ENCODE data around the gene CRB1.
A peak's percentile ranks its signal among the peaks of the same experiment; 100 is the strongest.

Gene CRB1

GRCh38 chr1:197464044-197464443 is 196.0 kb downstream of the CRB1 start:
- ATAC-seq (replicated peaks; ENCODE audit: extremely low read depth, poor library complexity, severe bottlenecking) (no peak), DNase-seq (ENCODE audit: low spot score in 2 of 2) (no peak)
- Mint-ChIP-seq H3K4me1 (no peaks in the 10 kb centered on the region), H3K9me3 (no peaks in the 10 kb centered on the region), H3K27ac (ENCODE audit: low read depth) (no peak overlapping the region), H3K27me3 (no peaks in the 10 kb centered on the region), H3K36me3 (ENCODE audit: insufficient read depth) (no peaks in the 10 kb centered on the region), H3K4me3 (no peak overlapping the region)

DNA sequence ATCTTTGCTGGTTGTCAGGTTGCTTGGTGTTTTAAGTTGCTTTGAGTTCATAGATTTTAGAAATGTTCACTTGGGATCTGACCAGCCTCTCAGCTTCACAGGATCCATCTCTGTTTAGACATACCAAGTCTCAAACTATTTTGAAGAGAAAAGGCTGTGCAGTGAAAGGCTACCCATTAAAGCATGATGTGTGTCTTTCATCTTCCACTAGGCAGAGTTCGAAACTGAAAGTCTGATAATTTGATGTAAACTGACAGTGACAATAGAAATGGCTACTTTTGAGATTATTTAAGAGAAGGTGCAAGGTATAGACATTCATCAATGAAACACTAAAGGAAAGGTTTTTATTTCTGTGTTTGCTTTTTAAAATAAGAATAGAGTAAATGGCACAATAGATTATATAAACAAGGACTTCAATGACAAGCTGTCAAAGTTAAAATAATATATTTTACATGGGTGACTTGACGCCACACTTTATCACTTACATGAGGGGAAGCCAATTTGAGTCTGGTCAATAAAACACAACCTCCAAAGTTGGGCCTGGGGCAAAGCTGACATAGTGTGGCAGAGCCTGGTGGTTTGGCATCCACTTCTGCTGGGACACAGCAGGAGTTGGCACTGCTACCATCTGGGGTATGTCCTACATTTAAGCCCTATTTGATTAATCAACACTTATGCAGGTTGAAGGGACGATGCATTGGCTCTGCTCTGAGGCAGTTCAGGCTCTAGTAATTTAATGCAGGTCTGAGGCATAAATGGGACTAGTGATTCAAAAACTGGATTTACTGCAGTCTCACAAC is 197.7 kb downstream of the CRB1 start:
- no peak for ATAC-seq (replicated peaks; ENCODE audit: extremely low read depth, poor library complexity, severe bottlenecking)
- Mint-ChIP-seq H3K27ac (ENCODE audit: low read depth) (no peak overlapping the region), H3K9me3 (no peaks in the 10 kb centered on the region), H3K27me3 (no peaks in the 10 kb centered on the region), H3K36me3 (ENCODE audit: insufficient read depth) (no peaks in the 10 kb centered on the region), H3K4me3 (no peak overlapping the region), H3K4me1 (no peaks in the 10 kb centered on the region)
- DNase-seq (ENCODE audit: low spot score in 2 of 2): no peak

- no peaks in the 10 kb centered on the region for H3K9me3 Mint-ChIP-seq
- H3K4me3 Mint-ChIP-seq: no peak overlapping the region
- no peaks in the 10 kb centered on the region for H3K4me1 Mint-ChIP-seq
- DNase-seq (ENCODE audit: low spot score in 2 of 2): no peak
- no peaks in the 10 kb centered on the region for H3K27me3 Mint-ChIP-seq
- no peak for ATAC-seq (replicated peaks; ENCODE audit: extremely low read depth, poor library complexity, severe bottlenecking)
- H3K27ac Mint-ChIP-seq (ENCODE audit: low read depth): no peak overlapping the region
- no peaks in the 10 kb centered on the region for H3K36me3 Mint-ChIP-seq (ENCODE audit: insufficient read depth)
Observed at GRCh38 chr1:197466813-197467212, 198.8 kb downstream of the CRB1 start.

- DNase-seq (ENCODE audit: low spot score in 2 of 2) (no peak), ATAC-seq (replicated peaks; ENCODE audit: extremely low read depth, poor library complexity, severe bottlenecking) (no peak)
- no peaks in the 10 kb centered on the region for H3K9me3 Mint-ChIP-seq
- H3K27me3 Mint-ChIP-seq: no peaks in the 10 kb centered on the region
- H3K4me3 Mint-ChIP-seq: no peak overlapping the region
- H3K4me1 Mint-ChIP-seq: no peaks in the 10 kb centered on the region
- H3K27ac Mint-ChIP-seq (ENCODE audit: low read depth): no peak overlapping the region
- H3K36me3 Mint-ChIP-seq (ENCODE audit: insufficient read depth): no peaks in the 10 kb centered on the region
Observed at GRCh38 chr1:197467881-197468280, 199.8 kb downstream of the CRB1 start.

- H3K27me3 Mint-ChIP-seq: no peaks in the 10 kb centered on the region
- ATAC-seq (replicated peaks; ENCODE audit: extremely low read depth, poor library complexity, severe bottlenecking) (no peak), DNase-seq (ENCODE audit: low spot score in 2 of 2) (no peak)
- no peaks in the 10 kb centered on the region for H3K4me1 Mint-ChIP-seq
- H3K9me3 Mint-ChIP-seq: no peaks in the 10 kb centered on the region
- no peak overlapping the region for H3K27ac Mint-ChIP-seq (ENCODE audit: low read depth)
- H3K4me3 Mint-ChIP-seq: no peak overlapping the region
- H3K36me3 Mint-ChIP-seq (ENCODE audit: insufficient read depth): no peaks in the 10 kb centered on the region
Observed at GRCh38 chr1:197468543-197469175, 200.6 kb downstream of the CRB1 start.

DNA sequence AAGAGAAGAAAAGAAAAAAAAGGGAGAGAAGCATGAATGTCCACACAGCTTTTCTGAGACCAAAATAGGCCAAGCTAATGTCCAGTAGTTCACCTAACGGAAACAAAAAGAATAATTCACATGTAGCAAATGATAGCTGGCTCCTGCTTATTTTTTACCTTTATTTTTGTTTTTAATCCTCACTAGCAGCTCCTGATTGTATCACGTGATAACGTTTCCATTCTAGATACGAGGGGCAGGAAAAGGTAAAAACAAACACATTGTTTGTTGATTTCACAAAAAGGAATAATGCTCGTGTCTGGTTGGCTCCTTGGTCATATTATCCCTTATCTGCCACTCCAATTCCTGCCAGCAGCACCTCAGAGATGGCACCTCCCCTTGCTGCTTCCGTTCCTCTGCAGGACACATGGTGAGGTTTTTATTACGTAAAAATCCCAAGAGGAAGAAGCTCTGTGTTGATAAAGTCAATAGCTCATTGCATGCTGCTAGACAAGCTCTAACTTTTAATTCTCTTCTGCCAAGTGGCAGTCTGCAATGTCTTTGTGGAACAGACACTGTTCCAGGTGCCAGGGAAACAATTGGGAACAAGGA is 201.7 kb downstream of the CRB1 start:
- Mint-ChIP-seq H3K27ac (ENCODE audit: low read depth) (no peak overlapping the region), H3K27me3 (no peaks in the 10 kb centered on the region), H3K36me3 (ENCODE audit: insufficient read depth) (no peaks in the 10 kb centered on the region), H3K9me3 (no peaks in the 10 kb centered on the region), H3K4me3 (no peak overlapping the region), H3K4me1 (no peaks in the 10 kb centered on the region)
- ATAC-seq (replicated peaks; ENCODE audit: extremely low read depth, poor library complexity, severe bottlenecking) (no peak), DNase-seq (ENCODE audit: low spot score in 2 of 2) (no peak)

DNA sequence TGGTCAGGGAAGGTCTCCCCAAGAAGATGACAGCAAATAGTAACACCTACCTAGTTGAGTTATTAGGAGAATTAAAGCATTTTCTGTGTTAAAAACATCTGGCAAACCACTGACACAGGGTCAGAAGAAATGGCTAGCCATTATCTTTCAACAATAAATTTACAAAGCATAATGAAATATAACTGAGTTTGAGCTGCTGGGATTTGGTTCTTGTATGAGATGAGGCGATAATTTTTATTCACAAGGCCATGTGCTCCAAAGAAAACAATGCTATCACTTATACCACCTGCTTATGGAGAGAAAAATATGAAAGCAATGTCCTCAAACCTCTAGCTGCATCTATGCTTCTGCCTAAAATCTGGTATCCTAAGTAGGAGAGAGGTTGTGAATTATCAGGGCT is 202.3 kb downstream of the CRB1 start:
- Mint-ChIP-seq H3K9me3 (no peaks in the 10 kb centered on the region), H3K4me3 (no peak overlapping the region), H3K36me3 (ENCODE audit: insufficient read depth) (no peaks in the 10 kb centered on the region), H3K27me3 (no peaks in the 10 kb centered on the region), H3K27ac (ENCODE audit: low read depth) (no peak overlapping the region), H3K4me1 (no peaks in the 10 kb centered on the region)
- DNase-seq (ENCODE audit: low spot score in 2 of 2) (no peak), ATAC-seq (replicated peaks; ENCODE audit: extremely low read depth, poor library complexity, severe bottlenecking) (no peak)

GRCh38 chr1:197471248-197471985 is 203.4 kb downstream of the CRB1 start:
- DNase-seq (ENCODE audit: low spot score in 2 of 2): no peak
- H3K4me3 Mint-ChIP-seq: no peak overlapping the region
- no peaks in the 10 kb centered on the region for H3K36me3 Mint-ChIP-seq (ENCODE audit: insufficient read depth)
- H3K27me3 Mint-ChIP-seq: no peaks in the 10 kb centered on the region
- ATAC-seq (replicated peaks; ENCODE audit: extremely low read depth, poor library complexity, severe bottlenecking): no peak
- H3K4me1 Mint-ChIP-seq: no peaks in the 10 kb centered on the region
- no peaks in the 10 kb centered on the region for H3K9me3 Mint-ChIP-seq
- H3K27ac Mint-ChIP-seq (ENCODE audit: low read depth): no peak overlapping the region

DNA sequence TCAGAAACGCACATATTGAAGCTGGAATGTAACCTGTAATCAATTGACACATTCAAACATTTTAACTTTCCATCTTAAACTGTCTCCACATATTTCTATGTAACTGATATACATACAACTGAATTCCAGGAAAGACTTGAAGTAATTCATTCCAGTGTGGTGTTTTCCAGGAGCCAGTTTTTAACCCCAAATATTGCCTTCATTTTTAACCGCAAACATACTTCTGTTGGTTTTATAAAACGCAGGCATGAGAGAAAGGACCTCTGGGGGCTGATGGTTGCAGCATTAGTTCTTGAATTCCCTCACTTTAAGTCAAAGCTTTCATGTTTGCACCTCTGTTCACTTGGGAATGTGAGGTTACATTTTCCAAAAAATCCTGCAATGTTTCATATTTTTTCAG is 204.1 kb downstream of the CRB1 start:
- Mint-ChIP-seq H3K36me3 (ENCODE audit: insufficient read depth) (peaks cover under 1% of the 10 kb centered on the region), H3K4me1 (no peaks in the 10 kb centered on the region), H3K27me3 (no peaks in the 10 kb centered on the region), H3K9me3 (no peaks in the 10 kb centered on the region), H3K4me3 (no peak overlapping the region), H3K27ac (ENCODE audit: low read depth) (no peak overlapping the region)
- no peak for ATAC-seq (replicated peaks; ENCODE audit: extremely low read depth, poor library complexity, severe bottlenecking)
- DNase-seq (ENCODE audit: low spot score in 2 of 2): no peak

- no peak overlapping the region for H3K27ac Mint-ChIP-seq (ENCODE audit: low read depth)
Observed at GRCh38 chr1:197480446-197480845, 212.4 kb downstream of the CRB1 start.

DNA sequence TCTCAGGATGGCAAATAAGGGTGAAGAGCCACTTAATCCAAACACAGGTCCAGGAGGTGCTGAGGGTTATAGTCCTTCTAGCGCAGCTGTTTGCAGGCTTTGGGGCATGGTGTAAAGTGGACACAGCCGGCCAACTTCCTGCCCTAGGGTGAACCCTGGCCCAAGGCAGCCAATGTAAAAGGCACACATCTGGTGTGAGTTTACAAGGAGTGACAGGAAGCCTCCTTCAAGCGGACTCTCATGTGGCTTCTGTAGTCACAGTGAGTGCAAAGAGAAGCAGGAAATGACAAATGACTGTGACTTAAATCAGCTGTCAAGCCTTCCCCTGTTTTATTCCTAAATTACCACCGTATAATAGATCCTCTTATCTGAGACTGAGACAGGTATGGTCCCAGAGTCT is 213.0 kb downstream of the CRB1 start:
- H3K9me3 Mint-ChIP-seq: no peaks in the 10 kb centered on the region
- peak; percentile 56 for ATAC-seq (replicated peaks; ENCODE audit: extremely low read depth, poor library complexity, severe bottlenecking)
- peaks cover 6% of the 10 kb centered on the region for H3K4me1 Mint-ChIP-seq
- H3K27me3 Mint-ChIP-seq: peaks cover 10% of the 10 kb centered on the region
- H3K36me3 Mint-ChIP-seq (ENCODE audit: insufficient read depth): peaks cover 1% of the 10 kb centered on the region
- no peak overlapping the region for H3K27ac Mint-ChIP-seq (ENCODE audit: low read depth)
- no peak for DNase-seq (ENCODE audit: low spot score in 2 of 2)
- H3K4me3 Mint-ChIP-seq: no peak overlapping the region

More at GRCh38 chr1:197480446-197480845, 212.4 kb downstream of the CRB1 start:
- Mint-ChIP-seq H3K4me3 (no peak overlapping the region), H3K36me3 (ENCODE audit: insufficient read depth) (peaks cover 1% of the 10 kb centered on the region), H3K4me1 (peaks cover 6% of the 10 kb centered on the region), H3K27me3 (peaks cover 3% of the 10 kb centered on the region), H3K9me3 (no peaks in the 10 kb centered on the region)
- DNase-seq (ENCODE audit: low spot score in 2 of 2) (no peak), ATAC-seq (replicated peaks; ENCODE audit: extremely low read depth, poor library complexity, severe bottlenecking) (no peak)

GRCh38 chr1:197485790-197486189 is 217.7 kb downstream of the CRB1 start:
- H3K36me3 Mint-ChIP-seq (ENCODE audit: insufficient read depth): no peaks in the 10 kb centered on the region
- peaks cover 6% of the 10 kb centered on the region for H3K4me1 Mint-ChIP-seq
- DNase-seq (ENCODE audit: low spot score in 2 of 2) (no peak), ATAC-seq (replicated peaks; ENCODE audit: extremely low read depth, poor library complexity, severe bottlenecking) (no peak)
- no peaks in the 10 kb centered on the region for H3K9me3 Mint-ChIP-seq
- H3K4me3 Mint-ChIP-seq: no peak overlapping the region
- H3K27me3 Mint-ChIP-seq: peaks cover 57% of the 10 kb centered on the region
- H3K27ac Mint-ChIP-seq (ENCODE audit: low read depth): no peak overlapping the region

Measured in central memory CD8-positive, alpha-beta T cell (primary cell).